GM12891 (cell line): ENCODE results near the gene PGC.
A peak's percentile ranks its signal among the peaks of the same experiment; 100 is the strongest.

Experiments used
- DNase-seq: peaks from one replicate; pipeline ENCODE4 v3.0.0; 2011; ENCODE audit warnings: low spot score; ENCODE audit not compliant: insufficient read length
- FAIRE-seq: peaks from 2 replicates; lab custom pipeline; 2011; peaks lifted over from hg19 to GRCh38; lab: Jason Lieb, UNC
- PAX5 ChIP-seq: IDR thresholded peaks from 2 replicates; pipeline ENCODE4 v1.6.1; 2011; ENCODE audit warnings: low read length, moderate library complexity, mild to moderate bottlenecking; ENCODE audit not compliant: insufficient read depth, severe bottlenecking
- POLR2A ChIP-seq: IDR thresholded peaks from 2 replicates; pipeline ENCODE4 v1.6.1; 2011; ENCODE audit warnings: low read depth, low read length, control low read depth
- POLR2AphosphoS5 ChIP-seq: IDR thresholded peaks from 2 replicates; pipeline ENCODE4 v1.6.1; 2011; ENCODE audit warnings: low read depth, low read length, control low read depth
- POU2F2 ChIP-seq: IDR thresholded peaks from 2 replicates; pipeline ENCODE4 v1.6.1; 2011; ENCODE audit warnings: low read depth, mild to moderate bottlenecking, control low read depth, low read length, moderate library complexity
- SPI1 ChIP-seq: IDR thresholded peaks from 2 replicates; pipeline ENCODE4 v1.6.1; 2011; ENCODE audit warnings: low read depth, low read length, control low read depth
- TAF1 ChIP-seq: IDR thresholded peaks from 2 replicates; pipeline ENCODE4 v1.6.1; 2011; ENCODE audit warnings: low read depth, low read length, control low read depth

PGC gene

DNA sequence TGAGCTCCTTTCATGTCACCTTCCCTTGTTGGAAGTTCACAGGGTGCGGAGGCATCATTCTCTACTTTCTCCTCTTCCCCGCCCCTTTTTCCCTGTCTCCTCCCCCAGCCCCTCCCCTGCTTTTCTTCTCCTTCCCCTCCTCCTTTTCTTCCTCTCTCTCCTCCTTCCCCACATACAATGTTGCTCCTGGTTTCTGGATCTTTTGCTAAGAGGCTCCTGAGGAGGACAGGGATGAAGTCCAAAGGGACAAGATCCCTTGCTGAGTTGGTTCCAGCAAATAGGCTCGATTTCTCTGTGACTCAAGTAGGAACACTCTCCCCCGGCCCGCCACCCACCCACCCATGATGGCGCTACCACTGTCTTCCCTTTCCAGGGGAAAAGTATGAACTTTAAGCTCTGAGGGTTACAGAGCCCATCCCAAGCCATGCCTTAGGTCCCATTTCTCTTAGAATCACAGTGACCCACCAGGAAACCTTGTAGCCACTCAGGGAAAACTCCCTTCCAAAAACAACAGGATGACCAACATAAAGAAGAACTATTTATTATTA, 10.9 kb downstream of the PGC start:
- TF ChIP-seq TAF1 (no peak), POLR2AphosphoS5 (no peak), POLR2A (no peak), POU2F2 (no peak), PAX5 (no peak)
- FAIRE-seq (no peak), DNase-seq (no peak)

DNA sequence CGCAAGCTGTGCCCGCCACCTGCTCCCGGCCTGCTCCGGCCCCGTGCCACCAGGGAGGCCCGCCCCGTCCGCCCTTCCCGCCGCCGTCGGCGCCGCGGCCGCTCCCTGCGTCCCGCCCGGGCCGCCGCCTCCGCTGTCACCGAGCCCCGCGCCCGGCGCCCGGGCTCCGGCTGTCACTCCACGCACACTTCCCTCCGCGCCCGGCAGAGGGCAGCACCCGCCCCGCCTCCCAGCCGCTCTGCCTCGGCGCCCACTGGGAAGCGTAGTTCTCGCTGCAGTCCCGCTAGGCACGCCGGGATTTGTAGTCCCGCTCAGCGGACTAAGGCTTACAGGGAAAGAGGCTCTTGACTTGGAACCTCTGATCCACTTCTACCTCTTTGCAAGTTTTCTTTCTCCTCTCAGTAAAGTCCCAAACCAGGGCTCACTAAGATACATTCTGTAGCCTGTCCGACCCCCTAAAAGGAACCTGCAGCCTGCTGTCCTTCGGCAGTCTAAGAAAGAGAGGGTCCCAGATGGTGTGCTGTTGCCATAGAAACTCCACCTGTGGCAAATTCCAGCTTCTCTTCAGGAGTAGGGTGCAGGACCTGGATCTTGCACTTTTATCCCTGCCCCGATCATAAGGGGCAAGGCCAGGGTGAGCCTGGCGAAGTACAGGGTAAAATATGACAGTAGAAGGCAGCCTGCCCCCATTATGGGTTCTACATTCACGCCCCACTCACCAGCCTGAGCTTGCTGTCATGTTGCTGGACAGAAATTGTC, 11.6 kb downstream of the PGC start, which contains the start of gene TFEB:
Gene TFEB (minus strand): TSS at position 182 of the 759 bp plus-strand sequence. CDS start 44,395 bp downstream, outside the sequence.
- no peak for TF ChIP-seq POU2F2
- peak; percentile 41 for TF ChIP-seq PAX5
- no peak for TF ChIP-seq POLR2A
- peak; percentile 12; the same call in 1 of the 2 replicates for TF ChIP-seq SPI1
- no peak for TF ChIP-seq TAF1
- no peak for TF ChIP-seq POLR2AphosphoS5
- FAIRE-seq = peak; percentile 93
- DNase-seq = peak; percentile 92

- DNase-seq (peak; percentile 72), FAIRE-seq (peak; percentile 87)
- TF ChIP-seq POLR2AphosphoS5 (no peak), SPI1 (no peak), PAX5 (no peak), TAF1 (no peak), POU2F2 (no peak), POLR2A (no peak; the same call in 1 of the 2 replicates)
Measured at GRCh38 chr6:41734666-41735426, 12.4 kb downstream of the PGC start.

DNA sequence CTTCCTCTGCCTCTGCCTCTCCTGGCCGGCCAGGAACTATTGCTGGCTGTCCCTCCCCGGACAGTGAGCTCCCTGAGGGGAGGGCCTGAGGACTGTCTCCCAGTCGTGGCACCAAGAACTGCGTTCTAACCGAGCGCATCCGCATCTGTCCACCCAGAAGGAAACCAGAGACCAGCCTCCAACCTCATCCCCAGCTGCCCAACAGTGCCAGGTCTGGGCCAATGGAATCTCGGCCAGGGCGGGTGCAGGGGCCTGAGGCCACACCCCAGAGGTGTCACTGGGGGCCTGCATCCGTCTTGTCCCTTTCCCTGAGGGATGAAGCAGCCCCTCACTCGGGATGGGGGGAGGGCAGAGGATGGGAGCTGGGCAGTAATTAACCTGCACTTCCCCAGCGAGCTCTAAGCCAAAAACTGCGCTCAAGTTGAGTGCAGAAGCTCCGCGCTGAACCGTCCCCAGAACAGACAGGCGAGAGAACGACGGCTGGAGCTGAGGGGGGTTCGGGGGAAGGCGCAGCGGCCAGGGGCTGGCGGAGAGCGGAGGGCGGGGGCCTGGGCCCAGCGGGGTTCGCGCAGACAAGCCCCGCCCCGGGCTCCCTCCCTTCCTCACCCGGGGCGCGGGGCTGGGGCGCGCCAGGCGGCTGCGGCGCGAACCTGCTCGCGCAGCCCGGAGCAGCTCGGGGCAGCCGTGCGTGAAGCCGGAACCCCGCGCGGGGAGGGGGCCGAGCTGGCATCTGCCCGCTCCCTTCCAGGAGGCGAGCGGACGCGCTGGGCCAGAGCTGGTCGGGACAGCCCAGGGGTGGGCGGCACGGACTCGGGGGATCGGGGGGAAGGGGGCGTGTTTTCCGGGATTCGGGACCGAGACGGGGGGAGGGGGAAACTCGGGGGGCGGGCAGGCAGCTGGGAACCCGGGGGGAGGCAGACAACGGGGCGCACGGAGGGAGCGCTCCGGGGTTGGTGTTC, 13.2 kb downstream of the PGC start:
- FAIRE-seq (peak; percentile 92), DNase-seq (peak; percentile 93)
- TF ChIP-seq POU2F2 (no peak), POLR2A (0 out of 2 replicates have a peak, but pooled peaks have one; percentile 48), PAX5 (peak; percentile 100), POLR2AphosphoS5 (0 out of 2 replicates have a peak, but pooled peaks have one; percentile 15)

GRCh38 chr6:41733360-41733706, 13.9 kb downstream of the PGC start:
- DNase-seq (no peak), FAIRE-seq (peak; percentile 76)
- TF ChIP-seq POU2F2 (no peak), POLR2AphosphoS5 (no peak), POLR2A (no peak), SPI1 (no peak), TAF1 (no peak), PAX5 (no peak)

- no peak for TF ChIP-seq SPI1
- TF ChIP-seq PAX5 = peak; percentile 4
- TF ChIP-seq POLR2AphosphoS5 = peak; percentile 54; the same call in 1 of the 2 replicates
- peak; percentile 62 for TF ChIP-seq POLR2A
- no peak for TF ChIP-seq TAF1
- FAIRE-seq (peak; percentile 92), DNase-seq (peak; percentile 65)
Measured at GRCh38 chr6:41732591-41733359, 14.4 kb downstream of the PGC start.

- DNase-seq = no peak
- FAIRE-seq = no peak
- TF ChIP-seq POLR2AphosphoS5 (no peak), POU2F2 (no peak)
Measured at GRCh38 chr6:41732149-41732548, 15.0 kb downstream of the PGC start.

DNA sequence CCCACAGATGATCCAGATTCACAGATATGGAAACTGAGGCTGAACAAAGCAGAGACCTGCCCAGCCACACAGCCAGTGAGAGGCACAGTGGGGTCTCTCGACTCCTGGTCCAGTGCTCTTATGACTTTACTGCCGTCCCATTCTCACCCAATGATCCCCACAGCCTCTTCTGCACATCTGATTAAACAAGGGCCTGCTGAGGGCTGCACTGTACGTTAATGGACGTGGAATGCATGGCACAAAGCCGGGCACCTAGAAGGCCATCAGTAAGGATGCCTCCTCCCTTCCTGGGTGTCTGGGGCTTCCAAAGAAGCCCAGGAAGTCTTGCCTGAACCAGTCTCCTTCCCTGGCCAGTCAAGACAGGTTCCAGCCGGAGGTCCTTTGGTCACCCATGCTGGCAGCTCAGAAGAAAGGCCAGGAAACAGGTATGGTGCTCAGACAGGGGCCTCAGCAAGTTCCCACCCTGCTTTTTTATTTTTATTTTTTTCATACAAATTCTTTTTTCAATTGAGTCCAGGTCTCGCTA, 15.6 kb downstream of the PGC start:
- FAIRE-seq (no peak), DNase-seq (no peak)
- no peak for TF ChIP-seq POU2F2
- TF ChIP-seq POLR2A = no peak
- TF ChIP-seq TAF1 = no peak
- TF ChIP-seq POLR2AphosphoS5 = no peak
- no peak for TF ChIP-seq PAX5
- no peak for TF ChIP-seq SPI1
